ENCODE data around the gene IGF2BP2.

DNA sequence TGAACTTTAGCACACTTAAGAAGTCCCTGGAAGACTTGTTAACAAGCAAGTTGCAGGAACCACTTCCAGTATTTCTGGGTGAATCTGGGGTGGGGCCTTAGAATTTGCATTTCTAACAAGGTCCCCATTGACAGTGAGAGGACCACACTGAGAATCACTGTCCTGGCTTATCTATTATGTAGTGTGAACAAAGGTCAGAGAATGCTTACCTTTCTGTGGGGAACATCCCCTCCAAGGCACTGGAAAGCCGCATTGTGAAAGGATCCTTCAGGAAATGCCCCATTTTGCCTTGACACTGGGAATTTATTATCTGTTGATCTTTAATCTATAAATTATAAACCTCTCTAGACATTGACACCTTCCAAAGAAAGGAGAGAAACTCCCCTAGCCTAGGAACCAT lies 74.8 kb downstream of the IGF2BP2 start:
- TF ChIP-seq, protein P1, sequence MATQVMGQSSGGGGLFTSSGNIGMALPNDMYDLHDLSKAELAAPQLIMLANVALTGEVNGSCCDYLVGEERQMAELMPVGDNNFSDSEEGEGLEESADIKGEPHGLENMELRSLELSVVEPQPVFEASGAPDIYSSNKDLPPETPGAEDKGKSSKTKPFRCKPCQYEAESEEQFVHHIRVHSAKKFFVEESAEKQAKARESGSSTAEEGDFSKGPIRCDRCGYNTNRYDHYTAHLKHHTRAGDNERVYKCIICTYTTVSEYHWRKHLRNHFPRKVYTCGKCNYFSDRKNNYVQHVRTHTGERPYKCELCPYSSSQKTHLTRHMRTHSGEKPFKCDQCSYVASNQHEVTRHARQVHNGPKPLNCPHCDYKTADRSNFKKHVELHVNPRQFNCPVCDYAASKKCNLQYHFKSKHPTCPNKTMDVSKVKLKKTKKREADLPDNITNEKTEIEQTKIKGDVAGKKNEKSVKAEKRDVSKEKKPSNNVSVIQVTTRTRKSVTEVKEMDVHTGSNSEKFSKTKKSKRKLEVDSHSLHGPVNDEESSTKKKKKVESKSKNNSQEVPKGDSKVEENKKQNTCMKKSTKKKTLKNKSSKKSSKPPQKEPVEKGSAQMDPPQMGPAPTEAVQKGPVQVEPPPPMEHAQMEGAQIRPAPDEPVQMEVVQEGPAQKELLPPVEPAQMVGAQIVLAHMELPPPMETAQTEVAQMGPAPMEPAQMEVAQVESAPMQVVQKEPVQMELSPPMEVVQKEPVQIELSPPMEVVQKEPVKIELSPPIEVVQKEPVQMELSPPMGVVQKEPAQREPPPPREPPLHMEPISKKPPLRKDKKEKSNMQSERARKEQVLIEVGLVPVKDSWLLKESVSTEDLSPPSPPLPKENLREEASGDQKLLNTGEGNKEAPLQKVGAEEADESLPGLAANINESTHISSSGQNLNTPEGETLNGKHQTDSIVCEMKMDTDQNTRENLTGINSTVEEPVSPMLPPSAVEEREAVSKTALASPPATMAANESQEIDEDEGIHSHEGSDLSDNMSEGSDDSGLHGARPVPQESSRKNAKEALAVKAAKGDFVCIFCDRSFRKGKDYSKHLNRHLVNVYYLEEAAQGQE (IDR thresholded peaks at IDR 0.05; ENCODE audit: insufficient read depth in 1 of 2, low read depth in 2 of 2, low read length in 1 of 2): no peak
- TF ChIP-seq, protein P2, sequence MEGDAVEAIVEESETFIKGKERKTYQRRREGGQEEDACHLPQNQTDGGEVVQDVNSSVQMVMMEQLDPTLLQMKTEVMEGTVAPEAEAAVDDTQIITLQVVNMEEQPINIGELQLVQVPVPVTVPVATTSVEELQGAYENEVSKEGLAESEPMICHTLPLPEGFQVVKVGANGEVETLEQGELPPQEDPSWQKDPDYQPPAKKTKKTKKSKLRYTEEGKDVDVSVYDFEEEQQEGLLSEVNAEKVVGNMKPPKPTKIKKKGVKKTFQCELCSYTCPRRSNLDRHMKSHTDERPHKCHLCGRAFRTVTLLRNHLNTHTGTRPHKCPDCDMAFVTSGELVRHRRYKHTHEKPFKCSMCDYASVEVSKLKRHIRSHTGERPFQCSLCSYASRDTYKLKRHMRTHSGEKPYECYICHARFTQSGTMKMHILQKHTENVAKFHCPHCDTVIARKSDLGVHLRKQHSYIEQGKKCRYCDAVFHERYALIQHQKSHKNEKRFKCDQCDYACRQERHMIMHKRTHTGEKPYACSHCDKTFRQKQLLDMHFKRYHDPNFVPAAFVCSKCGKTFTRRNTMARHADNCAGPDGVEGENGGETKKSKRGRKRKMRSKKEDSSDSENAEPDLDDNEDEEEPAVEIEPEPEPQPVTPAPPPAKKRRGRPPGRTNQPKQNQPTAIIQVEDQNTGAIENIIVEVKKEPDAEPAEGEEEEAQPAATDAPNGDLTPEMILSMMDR (IDR thresholded peaks at IDR 0.05): no peak
- TF ChIP-seq POLR2AphosphoS5 (IDR thresholded peaks at IDR 0.05; ENCODE audit: low read depth, low read length) (no peak), SIN3A (IDR thresholded peaks at IDR 0.05; ENCODE audit: borderline replicate concordance, insufficient read depth, low read depth, low read length) (no peak)
